Activated naive CD8-positive, alpha-beta T cell treated with anti-CD3 and anti-CD28 coated beads, Interleukin-2, amount 10 ng/mL, durations not matched to agents 7 days and 5 days (primary cell): ENCODE data around the gene GRIA1. TPM values are rescaled to one million over a fixed set of nuclear protein-coding genes. Genes with fewer than 3 reads are reported as not detected.
"Not testable (repeated sequence)": the region's sequence is repeated elsewhere in the genome, so short reads cannot be mapped to it uniquely, and the experiment has no call there.

ENCODE experiments used
- ATAC-seq: fragments of 150-1000 bp; cut with Tn5 transposase; one replicate; pipeline ENCODE4 v1.10.0; 2021; ENCODE audit warnings: low read depth, moderate library complexity
- POLR2A ChIA-PET: fragments of 350-600 bp; sonication (Branson Sonifier 250); formaldehyde crosslinking; loops from one replicate; lab custom pipeline; 2021; ENCODE audit warnings: antibody characterized with exemption; lab: Charles Lee
- DNase-seq: peaks from one replicate; pipeline ENCODE4 v3.0.0; 2021
- H3K27ac Mint-ChIP-seq: one replicate; pipeline ENCODE4 v1.8.0; 2022; ENCODE audit warnings: mild to moderate bottlenecking, mixed read lengths
- H3K27me3 Mint-ChIP-seq: one replicate; pipeline ENCODE4 v1.8.0; 2022; ENCODE audit warnings: mild to moderate bottlenecking, moderate library complexity, mixed read lengths
- H3K36me3 Mint-ChIP-seq: one replicate; pipeline ENCODE4 v1.8.0; 2021; ENCODE audit warnings: mild to moderate bottlenecking, mixed read lengths
- H3K4me1 Mint-ChIP-seq: one replicate; pipeline ENCODE4 v1.8.0; 2021; ENCODE audit warnings: mixed read lengths
- H3K4me3 Mint-ChIP-seq: one replicate; pipeline ENCODE4 v1.8.0; 2022; ENCODE audit warnings: mild to moderate bottlenecking, moderate library complexity, mixed read lengths
- H3K9me3 Mint-ChIP-seq: one replicate; pipeline ENCODE4 v1.8.0; 2021; ENCODE audit warnings: mixed read lengths
- total RNA-seq, 2 experiments: library from RNA; stranded (reverse); gene quantifications; one replicate each; pipeline ENCODE4 v1.2.3, GENCODE V29; 2021

Gene GRIA1
- total RNA-seq, 2 experiments from 2014 or later = not detected

- Mint-ChIP-seq H3K36me3 (no peaks in the 10 kb centered on the region), H3K27me3 (no peaks in the 10 kb centered on the region), H3K27ac (no peak overlapping the region), H3K4me3 (no peak overlapping the region), H3K9me3 (no peaks in the 10 kb centered on the region), H3K4me1 (no peaks in the 10 kb centered on the region)
- DNase-seq = no peak
- no peak for ATAC-seq
- POLR2A ChIA-PET = no interaction called here
Observed at GRCh38 chr5:153823036-153823435, 332.6 kb downstream of the GRIA1 start.

- no peak for DNase-seq
- H3K4me3 Mint-ChIP-seq = no peak overlapping the region
- H3K27me3 Mint-ChIP-seq = no peaks in the 10 kb centered on the region
- no peak overlapping the region for H3K27ac Mint-ChIP-seq
- H3K4me1 Mint-ChIP-seq = no peaks in the 10 kb centered on the region
- no peaks in the 10 kb centered on the region for H3K36me3 Mint-ChIP-seq
- ATAC-seq = no peak
- POLR2A ChIA-PET = no interaction called here
- H3K9me3 Mint-ChIP-seq = no peaks in the 10 kb centered on the region
Observed at GRCh38 chr5:153824909-153825308, 334.4 kb downstream of the GRIA1 start.

- Mint-ChIP-seq H3K4me1 (no peaks in the 10 kb centered on the region), H3K27me3 (no peaks in the 10 kb centered on the region), H3K27ac (no peak overlapping the region), H3K9me3 (peaks cover 2% of the 10 kb centered on the region), H3K36me3 (no peaks in the 10 kb centered on the region), H3K4me3 (no peak overlapping the region)
- ATAC-seq (no peak), DNase-seq (no peak)
- POLR2A ChIA-PET = no interaction called here
Observed at GRCh38 chr5:153827397-153827796, 336.9 kb downstream of the GRIA1 start.

- Mint-ChIP-seq H3K27me3 (no peaks in the 10 kb centered on the region), H3K27ac (no peak overlapping the region), H3K4me1 (no peaks in the 10 kb centered on the region), H3K36me3 (no peaks in the 10 kb centered on the region), H3K4me3 (no peak overlapping the region), H3K9me3 (peaks cover 2% of the 10 kb centered on the region)
- POLR2A ChIA-PET = no interaction called here
- DNase-seq = no peak
- ATAC-seq = no peak
Observed at GRCh38 chr5:153829510-153830065, 339.1 kb downstream of the GRIA1 start.

GRCh38 chr5:153831973-153832372 lies 341.5 kb downstream of the GRIA1 start:
- no peak for ATAC-seq
- no peak for DNase-seq
- Mint-ChIP-seq H3K36me3 (no peaks in the 10 kb centered on the region), H3K9me3 (peaks cover 2% of the 10 kb centered on the region), H3K27ac (no peak overlapping the region), H3K4me1 (no peaks in the 10 kb centered on the region), H3K27me3 (no peaks in the 10 kb centered on the region), H3K4me3 (no peak overlapping the region)
- POLR2A ChIA-PET = no interaction called here

DNA sequence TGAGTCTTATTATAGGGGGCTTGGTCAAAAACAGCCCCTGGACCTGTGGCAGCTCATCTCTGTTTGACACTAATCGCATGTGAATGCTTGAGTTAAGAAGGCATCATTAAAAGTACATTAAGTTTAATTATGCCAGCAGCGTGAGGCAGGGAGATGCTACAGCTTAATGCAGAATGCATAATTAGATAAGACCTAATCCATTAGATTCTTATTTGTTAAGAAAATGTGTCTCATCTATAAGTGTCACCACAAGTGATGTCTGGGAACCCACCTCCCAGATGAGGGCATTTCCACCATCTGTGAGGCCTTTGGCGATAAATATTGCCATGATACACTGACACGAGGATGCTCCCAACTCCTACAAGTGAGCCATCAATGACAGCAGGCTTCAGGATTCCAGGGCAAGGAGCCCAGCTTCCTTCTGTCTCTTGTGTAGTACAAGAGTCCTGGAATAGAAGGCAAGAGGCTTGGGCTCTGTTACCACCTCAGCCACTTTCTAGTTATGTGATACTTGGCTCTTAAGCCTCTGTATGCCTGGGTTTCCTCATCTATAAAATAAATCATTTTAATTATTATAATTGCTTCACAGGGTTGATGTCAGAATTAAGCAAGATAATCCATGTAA lies 345.5 kb downstream of the GRIA1 start:
- H3K4me1 Mint-ChIP-seq = no peaks in the 10 kb centered on the region
- H3K27ac Mint-ChIP-seq = no peak overlapping the region
- no peaks in the 10 kb centered on the region for H3K36me3 Mint-ChIP-seq
- H3K4me3 Mint-ChIP-seq = no peak overlapping the region
- peaks cover 2% of the 10 kb centered on the region for H3K9me3 Mint-ChIP-seq
- DNase-seq = no peak
- POLR2A ChIA-PET = no interaction called here
- H3K27me3 Mint-ChIP-seq = no peaks in the 10 kb centered on the region
- no peak for ATAC-seq

- not testable (repeated sequence) for DNase-seq
Observed at GRCh38 chr5:153849303-153850113, 359.0 kb downstream of the GRIA1 start.

GRCh38 chr5:153860195-153860886 lies 369.9 kb downstream of the GRIA1 start:
- ATAC-seq (no peak), DNase-seq (no peak)
- Mint-ChIP-seq H3K9me3 (no peaks in the 10 kb centered on the region), H3K36me3 (no peaks in the 10 kb centered on the region), H3K27me3 (no peaks in the 10 kb centered on the region), H3K4me3 (no peak overlapping the region), H3K27ac (no peak overlapping the region), H3K4me1 (no peaks in the 10 kb centered on the region)
- POLR2A ChIA-PET = no interaction called here

More at GRCh38 chr5:153849303-153850113, 359.0 kb downstream of the GRIA1 start:
- POLR2A ChIA-PET, H3K4me3 Mint-ChIP-seq, H3K27ac Mint-ChIP-seq, H3K4me1 Mint-ChIP-seq, H3K9me3 Mint-ChIP-seq, H3K27me3 Mint-ChIP-seq, ATAC-seq, H3K36me3 Mint-ChIP-seq: not testable (repeated sequence)

DNA sequence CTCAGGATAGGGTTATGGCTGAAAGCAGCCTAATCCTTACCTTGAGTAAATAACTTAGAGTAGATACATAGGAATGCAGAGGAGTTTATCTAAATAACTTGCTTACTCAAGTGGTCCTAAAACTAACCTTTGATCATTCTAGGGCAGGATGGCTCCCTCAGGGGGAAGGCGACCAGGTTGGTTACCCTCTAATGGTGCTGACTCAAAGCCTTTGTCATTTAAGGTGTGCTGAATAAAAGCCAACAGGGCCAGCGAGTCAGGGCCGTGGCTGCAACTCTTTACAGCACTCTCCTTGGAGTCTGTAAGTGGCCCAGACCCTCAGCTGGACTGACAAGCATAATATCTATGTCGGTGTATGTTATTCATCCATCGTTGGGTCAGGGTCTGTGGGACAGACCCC lies 372.4 kb downstream of the GRIA1 start:
- H3K36me3 Mint-ChIP-seq, DNase-seq, H3K9me3 Mint-ChIP-seq, ATAC-seq, H3K27me3 Mint-ChIP-seq, H3K27ac Mint-ChIP-seq, H3K4me1 Mint-ChIP-seq, H3K4me3 Mint-ChIP-seq, POLR2A ChIA-PET: not testable (repeated sequence)
